OCI-LY1 (cell line): ENCODE measurements around the gene RNF214.

ENCODE experiments used
- H2AFZ ChIP-seq: fragments of 200-600 bp; sonication (generic), shearing (Covaris generic); 2 replicates; pipeline ENCODE4 v1.6.0; 2014; ENCODE audit warnings: antibody characterized with exemption, mild to moderate bottlenecking, low read length
- H3F3A ChIP-seq: fragments of 200-600 bp; sonication (generic), shearing (Covaris generic); 2 replicates; pipeline ENCODE4 v1.6.0; 2014; ENCODE audit warnings: mild to moderate bottlenecking, antibody characterized with exemption, low read length, moderate library complexity; ENCODE audit not compliant: insufficient read depth
- H3K27ac ChIP-seq: fragments of 200-600 bp; sonication (generic); 2 replicates; pipeline ENCODE4 v1.5.1; 2014; ENCODE audit warnings: low read length, mixed run types, mild to moderate bottlenecking, low read depth; ENCODE audit not compliant: poor library complexity, severe bottlenecking
- H3K27me3 ChIP-seq: fragments of 200-600 bp; sonication (generic); 2 replicates; pipeline ENCODE4 v1.6.0; 2014; ENCODE audit warnings: antibody characterized with exemption, mild to moderate bottlenecking, low read length, moderate library complexity; ENCODE audit not compliant: insufficient read depth
- H3K36me3 ChIP-seq: fragments of 200-600 bp; sonication (generic); 2 replicates; pipeline ENCODE4 v1.6.1; 2014; ENCODE audit warnings: mild to moderate bottlenecking, antibody characterized with exemption, low read length, moderate library complexity, mixed read lengths; ENCODE audit not compliant: insufficient read depth
- H3K4me1 ChIP-seq: fragments of 200-600 bp; sonication (generic); 2 replicates; pipeline ENCODE4 v1.5.1; 2014; ENCODE audit warnings: mild to moderate bottlenecking, low read length, moderate library complexity; ENCODE audit not compliant: insufficient read depth, severe bottlenecking
- H3K4me2 ChIP-seq: fragments of 200-600 bp; sonication (generic), shearing (Covaris generic); 2 replicates; pipeline ENCODE4 v1.6.1; 2014; ENCODE audit warnings: low read length
- H3K4me3 ChIP-seq: fragments of 200-600 bp; sonication (generic); 2 replicates; pipeline ENCODE4 v1.5.1; 2014; ENCODE audit warnings: low read length, low read depth, mild to moderate bottlenecking, mixed read lengths; ENCODE audit not compliant: poor library complexity, severe bottlenecking
- H3K79me2 ChIP-seq: fragments of 200-600 bp; shearing (Covaris generic); 2 replicates; pipeline ENCODE4 v1.6.1; 2016; ENCODE audit warnings: mixed run types, low read length, mixed read lengths; ENCODE audit not compliant: insufficient read depth
- H3K9ac ChIP-seq: fragments of 200-600 bp; sonication (generic), shearing (Covaris generic); 2 replicates; pipeline ENCODE4 v1.6.1; 2014; ENCODE audit warnings: mild to moderate bottlenecking, low read length, mixed read lengths
- H3K9me2 ChIP-seq: fragments of 200-600 bp; sonication (generic), shearing (Covaris generic); 2 replicates; pipeline ENCODE4 v1.6.1; 2014; ENCODE audit warnings: low read depth, mild to moderate bottlenecking, low read length, mixed read lengths
- H3K9me3 ChIP-seq: fragments of 200-600 bp; shearing (Covaris generic); 2 replicates; pipeline ENCODE4 v1.6.1; 2014; ENCODE audit warnings: low read length, mixed read lengths
- H4K20me1 ChIP-seq: fragments of 200-600 bp; sonication (generic), shearing (Covaris generic); 2 replicates; pipeline ENCODE4 v1.6.0; 2016; ENCODE audit warnings: mild to moderate bottlenecking, low read length; ENCODE audit not compliant: insufficient read depth
- EZH2 ChIP-seq: fragments of 200-600 bp; sonication (generic), shearing (Covaris generic); IDR thresholded peaks from 2 replicates; pipeline ENCODE4 v1.8.0; 2017; ENCODE audit warnings: borderline replicate concordance, mixed run types, mild to moderate bottlenecking, antibody characterized with exemption, low read length, moderate library complexity, mixed read lengths
- TF ChIP-seq, protein P1 (sequence below): fragments of 200-600 bp; sonication (generic), shearing (Covaris generic); IDR thresholded peaks from 2 replicates; pipeline ENCODE4 v1.5.1; 2017; ENCODE audit warnings: mild to moderate bottlenecking, antibody characterized with exemption, low read length, moderate library complexity, mixed read lengths

The RNF214 gene

DNA sequence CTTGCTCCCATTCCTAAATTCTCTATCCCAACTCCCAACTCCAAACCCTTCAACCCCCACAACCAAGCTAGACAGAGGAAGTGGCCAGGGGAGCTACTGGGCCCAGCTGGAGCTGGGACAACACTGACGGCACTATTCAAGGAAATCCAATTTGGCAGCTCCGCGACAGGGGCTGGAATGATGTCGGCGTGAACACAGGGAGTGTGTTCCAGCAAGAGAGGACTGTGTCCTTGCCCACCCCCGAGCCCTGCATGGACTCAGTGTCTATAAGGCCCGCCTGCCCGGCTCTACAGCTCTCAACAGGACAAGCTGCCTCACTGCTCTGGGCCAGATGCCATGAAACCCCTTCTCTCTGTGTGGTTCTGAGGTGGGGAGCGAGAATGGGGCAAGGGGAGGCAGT is 11.9 kb upstream of the RNF214 start:
- no peak overlapping the region for H2AFZ ChIP-seq
- H3K27me3 ChIP-seq = no peaks in the 10 kb centered on the region
- H3F3A ChIP-seq = no peaks in the 10 kb centered on the region
- H3K36me3 ChIP-seq = peaks cover 66% of the 10 kb centered on the region
- no peaks in the 10 kb centered on the region for H3K9me2 ChIP-seq
- H4K20me1 ChIP-seq = no peaks in the 10 kb centered on the region
- no peaks in the 10 kb centered on the region for H3K79me2 ChIP-seq
- no peak for TF ChIP-seq EZH2
- no peaks in the 10 kb centered on the region for H3K4me1 ChIP-seq
- no peak overlapping the region for H3K9ac ChIP-seq
- no peaks in the 10 kb centered on the region for H3K9me3 ChIP-seq
- no peak overlapping the region for H3K4me2 ChIP-seq
- H3K27ac ChIP-seq = no peak overlapping the region
- H3K4me3 ChIP-seq = no peak overlapping the region

DNA sequence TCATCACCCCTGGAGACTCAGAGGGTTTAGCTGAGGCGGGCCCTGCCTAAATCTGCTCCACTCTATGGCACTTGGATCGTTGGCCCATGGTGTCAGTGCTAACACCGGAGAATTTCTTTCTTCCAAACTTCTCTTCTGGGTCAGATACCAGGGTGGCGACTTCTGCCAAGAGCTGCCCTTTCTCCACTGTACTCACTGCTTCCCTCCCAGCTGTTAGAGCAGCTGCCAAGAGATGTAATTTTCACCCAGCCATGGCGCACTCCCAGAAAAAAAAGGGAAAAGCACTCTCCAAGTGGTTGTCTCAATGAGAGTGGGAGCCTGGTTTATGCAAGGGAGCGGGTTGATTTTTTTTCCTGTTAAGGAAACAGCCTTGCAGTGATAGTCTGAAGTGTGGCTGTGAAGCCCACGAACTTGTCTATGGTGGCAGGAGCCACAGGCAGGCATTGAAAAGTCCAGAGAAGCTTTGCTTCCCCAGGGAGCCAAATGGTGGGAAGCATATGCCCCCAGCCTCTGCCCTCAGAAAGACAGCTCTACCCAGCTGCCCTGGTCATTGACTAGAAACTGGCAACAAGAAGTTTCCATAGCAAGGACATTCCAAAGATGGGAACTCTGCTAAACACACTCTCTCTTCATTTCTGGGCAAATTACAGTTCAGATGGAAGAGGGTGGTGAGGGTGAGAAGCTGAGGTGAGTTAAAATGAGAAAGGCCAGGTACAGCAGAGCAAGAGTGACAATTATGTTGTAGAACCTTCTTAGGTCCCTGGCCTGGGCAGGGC is 11.3 kb upstream of the RNF214 start:
- TF ChIP-seq, protein P1, sequence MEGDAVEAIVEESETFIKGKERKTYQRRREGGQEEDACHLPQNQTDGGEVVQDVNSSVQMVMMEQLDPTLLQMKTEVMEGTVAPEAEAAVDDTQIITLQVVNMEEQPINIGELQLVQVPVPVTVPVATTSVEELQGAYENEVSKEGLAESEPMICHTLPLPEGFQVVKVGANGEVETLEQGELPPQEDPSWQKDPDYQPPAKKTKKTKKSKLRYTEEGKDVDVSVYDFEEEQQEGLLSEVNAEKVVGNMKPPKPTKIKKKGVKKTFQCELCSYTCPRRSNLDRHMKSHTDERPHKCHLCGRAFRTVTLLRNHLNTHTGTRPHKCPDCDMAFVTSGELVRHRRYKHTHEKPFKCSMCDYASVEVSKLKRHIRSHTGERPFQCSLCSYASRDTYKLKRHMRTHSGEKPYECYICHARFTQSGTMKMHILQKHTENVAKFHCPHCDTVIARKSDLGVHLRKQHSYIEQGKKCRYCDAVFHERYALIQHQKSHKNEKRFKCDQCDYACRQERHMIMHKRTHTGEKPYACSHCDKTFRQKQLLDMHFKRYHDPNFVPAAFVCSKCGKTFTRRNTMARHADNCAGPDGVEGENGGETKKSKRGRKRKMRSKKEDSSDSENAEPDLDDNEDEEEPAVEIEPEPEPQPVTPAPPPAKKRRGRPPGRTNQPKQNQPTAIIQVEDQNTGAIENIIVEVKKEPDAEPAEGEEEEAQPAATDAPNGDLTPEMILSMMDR = no peak
- no peak for TF ChIP-seq EZH2
- Histone ChIP-seq H3F3A (no peaks in the 10 kb centered on the region), H3K79me2 (no peaks in the 10 kb centered on the region), H4K20me1 (no peaks in the 10 kb centered on the region), H3K27me3 (no peaks in the 10 kb centered on the region), H3K4me1 (no peaks in the 10 kb centered on the region), H3K4me3 (no peak overlapping the region), H2AFZ (no peak overlapping the region), H3K4me2 (no peak overlapping the region), H3K9me2 (no peaks in the 10 kb centered on the region), H3K9ac (no peak overlapping the region), H3K9me3 (no peaks in the 10 kb centered on the region), H3K36me3 (peaks cover 70% of the 10 kb centered on the region), H3K27ac (no peak overlapping the region)

DNA sequence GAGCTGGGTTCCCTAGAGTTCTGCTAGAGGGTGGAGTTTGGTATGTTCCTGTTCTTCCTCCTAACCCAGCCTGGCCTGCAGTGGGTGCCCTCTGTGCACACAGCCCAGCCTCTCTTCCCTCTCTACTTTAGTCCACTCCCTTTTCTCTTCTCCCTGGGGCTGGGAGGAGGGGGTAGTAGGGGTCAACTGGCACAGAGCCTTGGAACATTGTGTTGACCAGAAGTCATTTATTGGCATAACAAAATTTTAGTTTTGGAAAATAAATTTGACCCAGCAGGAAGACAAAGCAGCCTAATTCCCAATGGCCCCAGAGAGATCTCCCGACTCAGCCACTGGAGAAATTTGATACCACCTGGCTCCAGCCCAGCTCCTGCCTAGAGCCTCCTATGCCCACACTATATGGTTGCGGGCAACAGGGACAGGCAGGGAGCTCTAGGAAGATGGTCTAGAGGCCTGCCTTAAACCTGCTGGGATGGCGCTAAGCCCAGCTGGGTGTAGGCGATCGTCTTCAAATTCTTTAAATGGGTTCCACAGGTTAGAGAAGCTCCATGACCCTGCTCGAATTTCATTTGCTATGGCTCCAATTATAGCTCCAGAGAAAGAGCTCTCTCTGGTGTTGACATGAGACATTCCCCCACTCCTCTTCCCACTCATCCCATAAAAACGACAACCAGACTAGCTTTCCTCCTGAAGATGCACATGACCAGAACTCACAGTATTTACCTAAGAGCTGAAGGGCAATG is 10.5 kb upstream of the RNF214 start:
- Histone ChIP-seq H3K4me2 (no peak overlapping the region), H3K79me2 (no peaks in the 10 kb centered on the region), H3K27ac (no peak overlapping the region), H3K36me3 (peaks cover 70% of the 10 kb centered on the region), H4K20me1 (no peaks in the 10 kb centered on the region), H3K4me3 (no peak overlapping the region), H3K9me2 (no peaks in the 10 kb centered on the region), H2AFZ (no peak overlapping the region), H3K9me3 (no peaks in the 10 kb centered on the region), H3F3A (no peaks in the 10 kb centered on the region), H3K4me1 (no peaks in the 10 kb centered on the region), H3K27me3 (no peaks in the 10 kb centered on the region), H3K9ac (no peak overlapping the region)
- TF ChIP-seq, protein P1 = no peak
- TF ChIP-seq EZH2 = no peak
